Activated naive CD8-positive, alpha-beta T cell (primary cell): ENCODE measurements around the gene ARPC1A.
A peak's percentile ranks its signal among the peaks of the same experiment; 100 is the strongest.
"Not testable (repeated sequence)": the region's sequence is repeated elsewhere in the genome, so short reads cannot be mapped to it uniquely, and the experiment has no call there.

ENCODE experiments used
- H3K27ac Mint-ChIP-seq: one replicate; pipeline ENCODE4 v1.8.0; 2021; ENCODE audit warnings: mixed read lengths
- H3K27me3 Mint-ChIP-seq: one replicate; pipeline ENCODE4 v1.8.0; 2021; ENCODE audit warnings: mixed read lengths
- H3K36me3 Mint-ChIP-seq: one replicate; pipeline ENCODE4 v1.8.0; 2021; ENCODE audit warnings: mixed read lengths
- H3K4me1 Mint-ChIP-seq: one replicate; pipeline ENCODE4 v1.8.0; 2021; ENCODE audit warnings: low read depth, mixed read lengths
- H3K4me3 Mint-ChIP-seq: one replicate; pipeline ENCODE4 v1.8.0; 2021; ENCODE audit warnings: mild to moderate bottlenecking, mixed read lengths
- H3K9me3 Mint-ChIP-seq: one replicate; pipeline ENCODE4 v1.8.0; 2021; ENCODE audit warnings: low read depth, mixed read lengths

ARPC1A gene

GRCh38 chr7:99372275-99373090 is 46.8 kb downstream of the ARPC1A start:
- H3K27ac Mint-ChIP-seq, result peak overlapping the region; percentile 58
- peaks cover 24% of the 10 kb centered on the region for H3K4me1 Mint-ChIP-seq
- no peaks in the 10 kb centered on the region for H3K36me3 Mint-ChIP-seq
- H3K4me3 Mint-ChIP-seq, result peak overlapping the region; percentile 86
- H3K9me3 Mint-ChIP-seq, result no peaks in the 10 kb centered on the region
- H3K27me3 Mint-ChIP-seq, result no peaks in the 10 kb centered on the region

GRCh38 chr7:99373091-99374066 is 47.7 kb downstream of the ARPC1A start:
- no peaks in the 10 kb centered on the region for H3K9me3 Mint-ChIP-seq
- H3K27ac Mint-ChIP-seq, result peak overlapping the region; percentile 58

GRCh38 chr7:99374111-99375064 is 48.7 kb downstream of the ARPC1A start, which contains the start of gene ARPC1B:
ARPC1B (plus strand) TSS chr7:99374730; CDS start chr7:99385715, 10,985 bp downstream.
- Mint-ChIP-seq H3K4me1 (peaks cover 35% of the 10 kb centered on the region), H3K27ac (peak within 1 kb of the TSS; percentile 58), H3K27me3 (no peaks in the 10 kb centered on the region), H3K4me3 (peak within 1 kb of the TSS; percentile 86), H3K9me3 (no peaks in the 10 kb centered on the region), H3K36me3 (peaks cover 4% of the 10 kb centered on the region)

More at GRCh38 chr7:99373091-99374066, 47.7 kb downstream of the ARPC1A start:
- Mint-ChIP-seq H3K36me3 (no peaks in the 10 kb centered on the region), H3K4me1 (peaks cover 29% of the 10 kb centered on the region), H3K4me3 (peak overlapping the region; percentile 86), H3K27me3 (no peaks in the 10 kb centered on the region)

GRCh38 chr7:99375070-99375807 is 49.5 kb downstream of the ARPC1A start:
- no peaks in the 10 kb centered on the region for H3K27me3 Mint-ChIP-seq
- H3K4me1 Mint-ChIP-seq, result peaks cover 42% of the 10 kb centered on the region
- H3K27ac Mint-ChIP-seq, result peak overlapping the region; percentile 34
- H3K36me3 Mint-ChIP-seq, result peaks cover 6% of the 10 kb centered on the region
- H3K9me3 Mint-ChIP-seq, result no peaks in the 10 kb centered on the region
- peak overlapping the region; percentile 79 for H3K4me3 Mint-ChIP-seq

GRCh38 chr7:99379043-99379577 is 53.4 kb downstream of the ARPC1A start:
- H3K9me3 Mint-ChIP-seq, result no peaks in the 10 kb centered on the region
- peaks cover 58% of the 10 kb centered on the region for H3K4me1 Mint-ChIP-seq
- H3K36me3 Mint-ChIP-seq, result peaks cover 7% of the 10 kb centered on the region
- H3K27me3 Mint-ChIP-seq, result no peaks in the 10 kb centered on the region
- peak overlapping the region; percentile 88 for H3K4me3 Mint-ChIP-seq
- H3K27ac Mint-ChIP-seq, result peak overlapping the region; percentile 99

GRCh38 chr7:99379693-99380031 is 54.0 kb downstream of the ARPC1A start:
- H3K4me3 Mint-ChIP-seq, result peak overlapping the region; percentile 88
- not testable (repeated sequence) for H3K36me3 Mint-ChIP-seq, H3K9me3 Mint-ChIP-seq, H3K27me3 Mint-ChIP-seq
- peak overlapping the region; percentile 99 for H3K27ac Mint-ChIP-seq
- peaks cover 62% of the 10 kb centered on the region for H3K4me1 Mint-ChIP-seq

GRCh38 chr7:99380032-99380822 is 54.5 kb downstream of the ARPC1A start:
- peaks cover 7% of the 10 kb centered on the region for H3K36me3 Mint-ChIP-seq
- H3K4me1 Mint-ChIP-seq, result peaks cover 62% of the 10 kb centered on the region
- no peaks in the 10 kb centered on the region for H3K9me3 Mint-ChIP-seq
- H3K27ac Mint-ChIP-seq, result peak overlapping the region; percentile 99
- no peaks in the 10 kb centered on the region for H3K27me3 Mint-ChIP-seq
- H3K4me3 Mint-ChIP-seq, result peak overlapping the region; percentile 88

- Mint-ChIP-seq H3K27me3 (no peaks in the 10 kb centered on the region), H3K36me3 (peaks cover 7% of the 10 kb centered on the region), H3K27ac (peak overlapping the region; percentile 99)
Measured at GRCh38 chr7:99380823-99381663, 55.3 kb downstream of the ARPC1A start.

GRCh38 chr7:99381664-99382075 is 56.0 kb downstream of the ARPC1A start:
- peaks cover 7% of the 10 kb centered on the region for H3K36me3 Mint-ChIP-seq
- peak overlapping the region; percentile 88 for H3K4me3 Mint-ChIP-seq
- peak overlapping the region; percentile 99 for H3K27ac Mint-ChIP-seq
- no peaks in the 10 kb centered on the region for H3K9me3 Mint-ChIP-seq
- no peaks in the 10 kb centered on the region for H3K27me3 Mint-ChIP-seq
- peaks cover 54% of the 10 kb centered on the region for H3K4me1 Mint-ChIP-seq

More at GRCh38 chr7:99380823-99381663, 55.3 kb downstream of the ARPC1A start:
- no peaks in the 10 kb centered on the region for H3K9me3 Mint-ChIP-seq
- H3K4me1 Mint-ChIP-seq, result peaks cover 59% of the 10 kb centered on the region
- peak overlapping the region; percentile 88 for H3K4me3 Mint-ChIP-seq

- H3K36me3 Mint-ChIP-seq, result peaks cover 7% of the 10 kb centered on the region
- H3K4me3 Mint-ChIP-seq, result peak overlapping the region; percentile 17
- H3K9me3 Mint-ChIP-seq, result no peaks in the 10 kb centered on the region
- peaks cover 48% of the 10 kb centered on the region for H3K4me1 Mint-ChIP-seq
- H3K27me3 Mint-ChIP-seq, result no peaks in the 10 kb centered on the region
- H3K27ac Mint-ChIP-seq, result peak overlapping the region; percentile 87
Measured at GRCh38 chr7:99383203-99383602, 57.5 kb downstream of the ARPC1A start.

- Mint-ChIP-seq H3K9me3 (no peaks in the 10 kb centered on the region), H3K27ac (peak overlapping the region; percentile 87), H3K36me3 (peaks cover 7% of the 10 kb centered on the region), H3K4me1 (peaks cover 47% of the 10 kb centered on the region), H3K27me3 (no peaks in the 10 kb centered on the region), H3K4me3 (no peak overlapping the region)
Measured at GRCh38 chr7:99383791-99384370, 58.2 kb downstream of the ARPC1A start.

- no peaks in the 10 kb centered on the region for H3K9me3 Mint-ChIP-seq
- no peak overlapping the region for H3K4me3 Mint-ChIP-seq
- peaks cover 4% of the 10 kb centered on the region for H3K36me3 Mint-ChIP-seq
- peaks cover 41% of the 10 kb centered on the region for H3K4me1 Mint-ChIP-seq
- H3K27ac Mint-ChIP-seq, result peak overlapping the region; percentile 87
- H3K27me3 Mint-ChIP-seq, result no peaks in the 10 kb centered on the region
Measured at GRCh38 chr7:99384523-99384922, 58.8 kb downstream of the ARPC1A start.
